GM18499 (cell line): Measurements from ENCODE around the gene NKX2-1.
"Not testable (repeated sequence)": the region's sequence is repeated elsewhere in the genome, so short reads cannot be mapped to it uniquely, and the experiment has no call there.

ENCODE experiments used
- ATAC-seq: cut with Tn5 transposase; IDR thresholded peaks from one replicate; pipeline ENCODE4 v1.9.1; 2021; ENCODE audit warnings: moderate number of reproducible peaks; ENCODE audit not compliant: insufficient read depth, unreplicated experiment

The NKX2-1 gene

GRCh38 chr14:36519431-36520321 lies at the start of gene NKX2-1:
Gene NKX2-1, minus strand, starts transcription at chr14:36520232. Its CDS starts 103 bp downstream, at chr14:36520129.
- ATAC-seq: no peak

- no peak for ATAC-seq
Measured at GRCh38 chr14:36556811-36557433, 36.9 kb upstream of the NKX2-1 start.

- no peak for ATAC-seq
Measured at GRCh38 chr14:36555998-36556743, 36.1 kb upstream of the NKX2-1 start.

- ATAC-seq: no peak
Measured at GRCh38 chr14:36553656-36554260, 33.7 kb upstream of the NKX2-1 start.

GRCh38 chr14:36550899-36551298 lies 30.9 kb upstream of the NKX2-1 start:
- no peak for ATAC-seq

- not testable (repeated sequence) for ATAC-seq
Measured at GRCh38 chr14:36544280-36544679, 24.2 kb upstream of the NKX2-1 start.

GRCh38 chr14:36538051-36538450 lies 18.0 kb upstream of the NKX2-1 start:
- no peak for ATAC-seq

- no peak for ATAC-seq
Measured at GRCh38 chr14:36529062-36529461, 9.0 kb upstream of the NKX2-1 start.

GRCh38 chr14:36525746-36526099 lies 5.7 kb upstream of the NKX2-1 start:
- no peak for ATAC-seq

GRCh38 chr14:36524874-36525745 lies 5.1 kb upstream of the NKX2-1 start:
- no peak for ATAC-seq

GRCh38 chr14:36524220-36524837 lies 4.3 kb upstream of the NKX2-1 start:
- ATAC-seq: no peak

- ATAC-seq: no peak
Measured at GRCh38 chr14:36522972-36523715, 3.1 kb upstream of the NKX2-1 start.

GRCh38 chr14:36522347-36522971 lies 2.4 kb upstream of the NKX2-1 start:
- ATAC-seq: no peak

- ATAC-seq: no peak
Measured at GRCh38 chr14:36521598-36522345, 1.7 kb upstream of the NKX2-1 start.

GRCh38 chr14:36520601-36521525 lies 831 bp upstream of the NKX2-1 start:
- no peak for ATAC-seq
